Subcutaneous abdominal adipose tissue (tissue), 5 donors: ENCODE data around the gene EFNA5.

Experiments used
- H3K27ac ChIP-seq: one replicate; pipeline ENCODE4 v1.7.0; 2013; ENCODE audit warnings: low read depth, mild to moderate bottlenecking, inconsistent platforms, low read length, moderate library complexity
- H3K27me3 ChIP-seq, 5 donors: one replicate each; pipeline ENCODE4 v1.7.0; 2013; ENCODE audit warnings: low read length in 5 of 5, inconsistent platforms in 1 of 5; ENCODE audit not compliant: control insufficient read depth in 5 of 5, insufficient read depth in 4 of 5
- H3K36me3 ChIP-seq, 5 donors: one replicate each; pipeline ENCODE4 v1.7.0; 2013; ENCODE audit warnings: low read length in 5 of 5; ENCODE audit not compliant: control insufficient read depth in 5 of 5, insufficient read depth in 5 of 5
- H3K4me1 ChIP-seq, 5 donors: one replicate each; pipeline ENCODE4 v1.7.0; 2013; ENCODE audit warnings: low read length in 5 of 5, mild to moderate bottlenecking in 3 of 5, moderate library complexity in 1 of 5; ENCODE audit not compliant: control insufficient read depth in 5 of 5, insufficient read depth in 5 of 5
- H3K4me3 ChIP-seq, 5 donors: one replicate each; pipeline ENCODE4 v1.7.0; 2013; ENCODE audit warnings: low read length in 5 of 5, low read depth in 1 of 5
- H3K9ac ChIP-seq, 5 donors: one replicate each; pipeline ENCODE4 v1.7.0; 2013; ENCODE audit warnings: low read length in 5 of 5, mild to moderate bottlenecking in 4 of 5, moderate library complexity in 3 of 5
- H3K9me3 ChIP-seq, 5 donors: one replicate each; pipeline ENCODE4 v1.7.0; 2013; ENCODE audit warnings: low read length in 5 of 5; ENCODE audit not compliant: control insufficient read depth in 5 of 5
- donor health status: healthy.
- donor health status: healthy.
- donor health status: healthy.
- donor health status: healthy.
- donor health status: healthy.

Gene EFNA5

DNA sequence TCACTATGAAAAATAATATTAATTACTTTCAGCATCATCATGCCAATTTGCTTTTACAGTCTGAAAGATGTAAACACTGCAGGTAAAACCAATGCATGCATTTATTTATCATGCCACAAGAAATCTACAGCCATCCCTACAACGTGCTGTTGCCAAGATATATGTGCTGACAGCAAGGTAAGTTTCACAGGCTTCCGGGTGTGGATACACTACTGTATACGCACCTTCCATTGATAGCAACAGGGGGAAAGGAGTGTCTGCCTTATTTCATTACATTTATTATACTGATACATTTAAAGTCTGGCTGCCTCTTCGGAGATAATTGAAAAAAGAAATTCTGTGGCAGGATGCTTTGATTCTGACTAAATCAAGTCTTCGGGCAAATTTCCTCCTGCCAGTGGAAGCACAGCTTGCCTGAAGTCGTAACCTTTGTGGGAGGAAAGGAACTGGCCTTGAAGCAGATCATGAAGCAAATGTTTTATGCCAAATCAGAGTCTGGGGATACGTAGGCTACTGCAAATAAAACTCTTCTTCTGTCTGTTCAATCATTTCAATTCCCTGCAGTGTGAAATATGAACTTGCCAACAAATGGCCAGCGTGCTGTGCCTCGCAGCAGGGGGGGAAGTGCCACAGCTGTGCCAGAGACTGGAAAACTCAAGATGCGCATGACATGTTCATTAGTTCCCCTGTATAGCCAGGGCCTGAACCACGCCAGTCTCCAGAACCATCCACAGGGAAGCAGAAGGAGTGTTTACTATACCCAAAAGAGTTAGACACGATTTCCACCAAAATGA, 268.1 kb downstream of the EFNA5 start:
- Histone ChIP-seq H3K9ac (no peak overlapping the region), H3K27me3 (no peaks in the 10 kb centered on the region), H3K9me3 (no peaks in the 10 kb centered on the region), H3K27ac (peak overlapping the region; percentile 24), H3K36me3 (no peaks in the 10 kb centered on the region), H3K4me1 (peaks cover 0 to 7% (median 0%) of the 10 kb centered on the region in 5 donors), H3K4me3 (no peak overlapping the region)

DNA sequence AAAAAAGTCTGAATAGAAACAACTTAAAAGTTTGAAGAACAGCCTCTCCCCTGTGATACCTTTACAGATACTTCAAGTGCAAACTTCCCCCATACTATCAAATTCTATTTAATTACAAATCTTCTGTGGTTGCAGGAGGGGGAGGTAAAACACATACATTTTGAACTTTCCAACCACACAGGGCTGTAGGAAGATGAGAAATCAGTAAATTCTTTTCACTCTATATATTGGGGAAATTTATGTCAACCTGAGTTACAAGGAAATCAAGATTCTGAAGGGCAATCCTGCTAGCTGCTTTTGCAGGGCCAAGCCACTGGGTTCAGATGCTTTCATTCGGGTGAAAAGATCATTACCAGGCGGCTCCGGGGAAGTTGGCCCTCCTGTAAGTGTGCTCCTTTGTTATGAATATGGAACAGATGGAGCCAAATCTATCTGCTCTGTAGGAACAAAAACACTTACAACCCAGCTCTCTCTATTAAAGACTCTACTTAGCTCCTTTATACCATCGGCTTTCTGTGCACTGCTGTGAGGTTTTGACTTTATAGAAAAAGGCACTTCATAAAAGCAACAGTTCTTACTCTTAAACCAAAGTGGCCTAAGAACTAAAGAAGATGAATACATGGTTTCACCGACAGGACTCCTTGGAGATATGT, 269.1 kb downstream of the EFNA5 start:
- H3K36me3 ChIP-seq = no peaks in the 10 kb centered on the region
- no peak overlapping the region for H3K27ac ChIP-seq
- H3K4me3 ChIP-seq = no peak overlapping the region

DNA sequence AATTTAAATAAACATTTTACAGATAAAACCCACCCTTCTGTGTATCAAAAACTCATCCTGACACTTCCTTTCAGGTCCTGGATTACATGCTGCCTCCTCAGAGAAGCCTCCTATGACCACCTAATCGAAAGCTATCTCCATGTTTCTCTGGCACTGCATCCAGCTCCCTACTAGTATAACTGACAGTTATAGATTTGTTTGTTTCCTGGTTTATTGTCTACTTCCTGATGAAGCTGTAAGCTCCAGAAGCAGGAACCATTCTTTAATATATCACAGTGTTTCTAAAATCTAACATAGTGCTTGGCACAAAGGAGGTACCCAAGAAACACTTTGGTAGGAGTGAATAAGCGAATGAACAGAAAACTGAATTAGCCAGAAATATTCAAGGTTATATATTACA, 270.4 kb downstream of the EFNA5 start:
- Histone ChIP-seq H3K27ac (no peak overlapping the region), H3K9me3 (no peaks in the 10 kb centered on the region), H3K36me3 (no peaks in the 10 kb centered on the region), H3K9ac (no peak overlapping the region), H3K27me3 (no peaks in the 10 kb centered on the region), H3K4me1 (peaks cover 0 to 7% (median 0%) of the 10 kb centered on the region in 5 donors), H3K4me3 (no peak overlapping the region)

More for the DNA sequence above, 269.1 kb downstream of the EFNA5 start:
- H3K27me3 ChIP-seq = no peaks in the 10 kb centered on the region
- peaks cover 0 to 7% (median 0%) of the 10 kb centered on the region in 5 donors for H3K4me1 ChIP-seq
- no peak overlapping the region for H3K9ac ChIP-seq
- no peaks in the 10 kb centered on the region for H3K9me3 ChIP-seq

- Histone ChIP-seq H3K27ac (no peak overlapping the region), H3K36me3 (no peaks in the 10 kb centered on the region), H3K4me1 (peaks cover 0 to 8% (median 2%) of the 10 kb centered on the region in 5 donors), H3K4me3 (no peak overlapping the region), H3K27me3 (no peaks in the 10 kb centered on the region), H3K9ac (no peak overlapping the region), H3K9me3 (no peaks in the 10 kb centered on the region)
Measured at GRCh38 chr5:107398703-107399102, 272.0 kb downstream of the EFNA5 start.

DNA sequence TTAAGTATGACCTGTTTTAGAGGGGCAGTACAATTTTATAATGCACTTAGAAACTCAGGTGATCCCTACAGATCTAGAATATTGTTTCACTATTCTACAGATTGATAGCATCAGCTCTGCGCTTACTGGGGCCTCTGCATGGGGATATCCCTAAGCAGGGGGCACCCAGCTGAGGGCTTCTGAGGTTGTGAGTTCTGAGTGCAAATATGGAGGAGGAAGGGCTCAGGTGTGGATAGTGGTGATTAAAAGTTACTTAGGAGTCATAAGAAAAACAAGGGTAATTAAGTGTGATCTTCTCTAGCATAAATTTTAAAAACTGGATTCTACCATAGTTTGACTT, 274.4 kb downstream of the EFNA5 start:
- Histone ChIP-seq H3K4me3 (no peak overlapping the region), H3K9me3 (no peaks in the 10 kb centered on the region), H3K27me3 (no peaks in the 10 kb centered on the region), H3K9ac (no peak overlapping the region), H3K36me3 (no peaks in the 10 kb centered on the region), H3K27ac (no peak overlapping the region), H3K4me1 (peaks cover 0 to 7% (median 3%) of the 10 kb centered on the region in 5 donors)

DNA sequence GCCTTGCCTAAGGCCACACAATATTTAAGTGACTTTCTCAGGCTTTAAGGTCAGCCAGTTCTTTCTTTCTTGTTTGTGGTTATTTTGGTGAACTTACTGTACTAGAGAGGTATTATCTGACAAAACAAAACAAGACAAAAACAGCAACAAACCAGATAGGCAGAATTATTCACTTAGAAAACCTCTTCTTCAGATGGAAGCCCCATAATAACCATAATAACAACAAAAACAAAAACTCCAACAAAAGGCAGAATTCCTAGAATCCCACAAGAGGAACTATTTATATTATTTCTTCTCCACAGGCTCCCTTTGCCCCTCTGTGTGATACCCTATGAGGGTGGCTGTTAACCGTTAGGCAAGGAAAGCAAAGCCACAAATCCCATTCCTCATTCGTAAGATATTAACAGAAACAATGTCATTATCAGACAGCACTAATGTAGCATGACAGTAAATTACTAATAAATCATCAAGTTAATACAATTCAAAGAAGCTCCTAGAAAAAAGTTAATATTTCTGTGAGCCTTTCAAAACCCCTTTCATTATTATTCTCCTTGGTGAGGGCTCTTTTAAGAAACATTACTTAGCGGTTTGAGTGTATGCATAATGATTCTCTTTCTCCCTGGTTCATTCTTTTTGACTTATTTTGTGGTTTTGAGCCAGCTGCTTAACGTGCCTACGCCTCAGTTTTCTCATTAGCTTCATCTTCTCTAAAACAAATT, 274.9 kb downstream of the EFNA5 start:
- no peaks in the 10 kb centered on the region for H3K27me3 ChIP-seq
- H3K27ac ChIP-seq = no peak overlapping the region
- H3K4me3 ChIP-seq = no peak overlapping the region
- no peaks in the 10 kb centered on the region for H3K36me3 ChIP-seq
- H3K4me1 ChIP-seq = peaks cover 0 to 7% (median 3%) of the 10 kb centered on the region in 5 donors
- no peaks in the 10 kb centered on the region for H3K9me3 ChIP-seq
- H3K9ac ChIP-seq = no peak overlapping the region

GRCh38 chr5:107393851-107394250, 276.9 kb downstream of the EFNA5 start:
- Histone ChIP-seq H3K9ac (no peak overlapping the region), H3K36me3 (no peaks in the 10 kb centered on the region), H3K9me3 (no peaks in the 10 kb centered on the region), H3K27me3 (no peaks in the 10 kb centered on the region), H3K27ac (no peak overlapping the region), H3K4me3 (no peak overlapping the region), H3K4me1 (peaks cover 0 to 14% (median 11%) of the 10 kb centered on the region in 5 donors)

DNA sequence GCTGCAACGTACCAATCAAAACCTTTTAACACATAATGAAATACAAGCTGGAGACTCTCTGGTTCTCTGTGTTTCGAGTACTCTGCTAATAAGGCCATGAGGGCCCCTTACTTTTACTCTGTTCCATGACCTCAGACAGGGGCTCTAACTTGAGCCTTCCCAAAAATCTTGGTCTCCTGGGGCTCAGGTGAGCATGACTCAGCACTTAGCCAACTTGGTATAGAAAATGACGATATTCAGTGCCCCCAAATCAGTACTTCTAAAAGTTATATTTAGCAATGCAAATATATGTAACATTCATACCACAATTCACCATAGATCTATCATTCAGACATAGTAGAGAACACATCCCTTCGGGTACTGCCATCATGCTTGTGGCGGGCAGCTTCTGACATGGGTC, 278.9 kb downstream of the EFNA5 start:
- peaks cover 0 to 27% (median 18%) of the 10 kb centered on the region in 5 donors for H3K4me1 ChIP-seq
- H3K27ac ChIP-seq = no peak overlapping the region

GRCh38 chr5:107389775-107390148, 281.0 kb downstream of the EFNA5 start:
- H3K36me3 ChIP-seq = no peaks in the 10 kb centered on the region
- H3K9me3 ChIP-seq = no peaks in the 10 kb centered on the region
- no peak overlapping the region for H3K4me3 ChIP-seq
- H3K27ac ChIP-seq = no peak overlapping the region
- no peak overlapping the region for H3K9ac ChIP-seq
- H3K27me3 ChIP-seq = no peaks in the 10 kb centered on the region
- peaks cover 0 to 27% (median 18%) of the 10 kb centered on the region in 5 donors for H3K4me1 ChIP-seq

More for the DNA sequence above, 278.9 kb downstream of the EFNA5 start:
- Histone ChIP-seq H3K9me3 (no peaks in the 10 kb centered on the region), H3K36me3 (no peaks in the 10 kb centered on the region), H3K4me3 (no peak overlapping the region), H3K27me3 (no peaks in the 10 kb centered on the region), H3K9ac (no peak overlapping the region)
